ENCODE results near the gene MAN1C1. TPM values are rescaled to one million over a fixed set of nuclear protein-coding genes. Genes with fewer than 3 reads are reported as not detected.
"Not testable (repeated sequence)": the region's sequence is repeated elsewhere in the genome, so short reads cannot be mapped to it uniquely, and the experiment has no call there.

The MAN1C1 gene
- total RNA-seq, 1 donor from 2014 or later, result 0.63 TPM

DNA sequence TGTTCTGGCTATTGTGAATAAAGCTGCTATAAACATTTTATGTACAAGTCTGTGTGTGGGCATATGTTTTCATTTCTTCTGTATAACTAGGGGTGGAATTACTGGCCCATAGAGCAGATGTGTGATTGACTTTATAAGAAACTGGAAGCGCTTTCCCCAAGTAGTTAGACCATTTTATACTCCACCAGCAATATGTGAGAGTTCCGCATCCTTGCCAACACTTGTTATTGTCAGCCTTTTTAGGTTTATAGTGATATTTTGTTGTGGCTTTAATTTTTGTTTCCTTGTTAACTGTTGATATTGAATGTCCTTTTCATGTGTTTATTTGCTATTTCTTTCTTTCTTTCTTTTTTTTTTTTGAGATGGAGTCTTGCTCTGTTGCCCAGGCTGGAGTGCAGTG is 9.4 kb downstream of the MAN1C1 start:
- DNase-seq (ENCODE audit: low read depth), result no peak
- TF ChIP-seq, protein P1, sequence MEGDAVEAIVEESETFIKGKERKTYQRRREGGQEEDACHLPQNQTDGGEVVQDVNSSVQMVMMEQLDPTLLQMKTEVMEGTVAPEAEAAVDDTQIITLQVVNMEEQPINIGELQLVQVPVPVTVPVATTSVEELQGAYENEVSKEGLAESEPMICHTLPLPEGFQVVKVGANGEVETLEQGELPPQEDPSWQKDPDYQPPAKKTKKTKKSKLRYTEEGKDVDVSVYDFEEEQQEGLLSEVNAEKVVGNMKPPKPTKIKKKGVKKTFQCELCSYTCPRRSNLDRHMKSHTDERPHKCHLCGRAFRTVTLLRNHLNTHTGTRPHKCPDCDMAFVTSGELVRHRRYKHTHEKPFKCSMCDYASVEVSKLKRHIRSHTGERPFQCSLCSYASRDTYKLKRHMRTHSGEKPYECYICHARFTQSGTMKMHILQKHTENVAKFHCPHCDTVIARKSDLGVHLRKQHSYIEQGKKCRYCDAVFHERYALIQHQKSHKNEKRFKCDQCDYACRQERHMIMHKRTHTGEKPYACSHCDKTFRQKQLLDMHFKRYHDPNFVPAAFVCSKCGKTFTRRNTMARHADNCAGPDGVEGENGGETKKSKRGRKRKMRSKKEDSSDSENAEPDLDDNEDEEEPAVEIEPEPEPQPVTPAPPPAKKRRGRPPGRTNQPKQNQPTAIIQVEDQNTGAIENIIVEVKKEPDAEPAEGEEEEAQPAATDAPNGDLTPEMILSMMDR (conservative IDR thresholded peaks at IDR 0.05; ENCODE audit: low read depth, low read length), result no peak
- H3K4me3 ChIP-seq (ENCODE audit: low read depth, low read length), result no peak overlapping the region

DNA sequence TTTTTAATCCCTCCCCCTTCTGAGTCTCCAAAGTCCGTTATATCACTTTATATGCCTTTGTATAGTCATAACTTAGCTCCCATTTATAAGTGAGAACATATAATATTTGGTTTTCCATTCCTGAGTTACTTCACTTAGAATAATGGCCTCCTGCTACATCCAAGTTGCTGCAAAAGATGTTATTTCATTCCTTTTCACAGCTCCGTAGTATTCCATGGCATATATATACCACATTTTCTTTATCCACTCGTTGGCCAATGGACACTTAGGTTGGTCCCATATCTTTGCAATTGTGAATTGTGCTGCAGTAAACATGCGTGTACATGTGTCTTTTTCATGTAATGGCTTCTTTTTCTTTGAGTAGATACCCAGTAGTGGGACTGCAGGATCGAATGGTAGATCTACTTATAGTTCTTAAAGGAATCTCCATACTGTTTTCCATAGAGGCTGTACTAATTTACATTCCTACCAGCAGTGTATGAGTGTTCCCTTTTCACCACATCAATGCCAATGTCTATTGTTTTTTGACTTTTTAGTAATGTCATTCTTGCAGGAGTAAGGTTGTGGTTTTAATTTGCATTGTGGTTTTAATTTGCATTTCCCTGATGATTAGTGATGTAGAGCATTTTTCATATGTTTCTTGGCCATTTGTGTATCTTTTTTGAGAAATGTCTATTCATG is 12.3 kb downstream of the MAN1C1 start:
- H3K4me3 ChIP-seq (ENCODE audit: low read depth, low read length), result no peak overlapping the region
- DNase-seq (ENCODE audit: low read depth), result no peak
- TF ChIP-seq, protein P1 (conservative IDR thresholded peaks at IDR 0.05; ENCODE audit: low read depth, low read length), result no peak

GRCh38 chr1:25629836-25630235 is 13.2 kb downstream of the MAN1C1 start:
- DNase-seq (ENCODE audit: low read depth), result no peak
- no peak overlapping the region for H3K4me3 ChIP-seq (ENCODE audit: low read depth, low read length)

GRCh38 chr1:25631750-25632485 is 15.3 kb downstream of the MAN1C1 start:
- H3K4me3 ChIP-seq (ENCODE audit: low read depth, low read length), result no peak overlapping the region
- TF ChIP-seq, protein P1 (conservative IDR thresholded peaks at IDR 0.05; ENCODE audit: low read depth, low read length), result no peak
- DNase-seq (ENCODE audit: low read depth), result no peak

More at GRCh38 chr1:25629836-25630235, 13.2 kb downstream of the MAN1C1 start:
- TF ChIP-seq, protein P1 (conservative IDR thresholded peaks at IDR 0.05; ENCODE audit: low read depth, low read length), result no peak

DNA sequence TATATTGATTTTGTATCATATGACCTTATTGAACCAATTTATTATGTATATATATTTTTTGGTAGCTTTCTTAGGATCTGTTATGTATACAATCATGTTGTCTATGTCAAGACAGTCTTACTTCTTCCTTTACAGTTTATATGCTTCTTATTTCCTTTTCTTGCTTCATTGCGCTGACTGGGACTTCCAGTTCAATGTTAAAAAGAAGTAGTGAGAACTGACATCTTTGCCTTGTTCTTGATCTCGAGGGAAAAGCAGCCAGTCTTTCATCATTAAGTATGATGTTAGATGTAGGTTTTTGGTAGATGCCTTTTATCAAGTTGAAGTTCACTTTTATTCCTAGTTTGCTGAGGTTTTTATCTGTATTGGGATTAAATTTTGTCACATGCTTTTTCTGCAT is 17.5 kb downstream of the MAN1C1 start:
- TF ChIP-seq, protein P1 (conservative IDR thresholded peaks at IDR 0.05; ENCODE audit: low read depth, low read length), result no peak
- no peak overlapping the region for H3K4me3 ChIP-seq (ENCODE audit: low read depth, low read length)
- DNase-seq (ENCODE audit: low read depth), result no peak

GRCh38 chr1:25634896-25635295 is 18.3 kb downstream of the MAN1C1 start:
- no peak for DNase-seq (ENCODE audit: low read depth)
- TF ChIP-seq, protein P1 (conservative IDR thresholded peaks at IDR 0.05; ENCODE audit: low read depth, low read length), result no peak
- no peak overlapping the region for H3K4me3 ChIP-seq (ENCODE audit: low read depth, low read length)

GRCh38 chr1:25636141-25636540 is 19.6 kb downstream of the MAN1C1 start:
- not testable (repeated sequence) for H3K4me3 ChIP-seq (ENCODE audit: low read depth, low read length); DNase-seq (ENCODE audit: low read depth)

All from epithelial cell of proximal tubule (primary cell).